K562 (cell line): ENCODE data around the gene CCR6. TPM values are rescaled to one million over a fixed set of nuclear protein-coding genes. Genes with fewer than 3 reads are reported as not detected.

Experiments used
- POLR3G ChIP-seq: IDR thresholded peaks from 2 replicates; pipeline ENCODE4 v1.6.1; 2011; ENCODE audit not compliant: insufficient read length, insufficient replicate concordance; ENCODE audit errors: extremely low read depth
- ZNF324 ChIP-seq: fragments of 250-450 bp; sonication (Bioruptor Pico); IDR thresholded peaks from 2 replicates; pipeline ENCODE4 v1.4.0; 2020; ENCODE audit warnings: mild to moderate bottlenecking
- ZNF551 ChIP-seq: fragments of 250-450 bp; sonication (Bioruptor Pico); IDR thresholded peaks from 2 replicates; pipeline ENCODE4 v1.5.0; 2021; ENCODE audit warnings: mild to moderate bottlenecking, moderate library complexity
- ZNF644 ChIP-seq: fragments of 200-800 bp; sonication (Bioruptor generic); IDR thresholded peaks from 2 replicates; pipeline ENCODE4 v1.6.1; 2016; ENCODE audit warnings: low read depth, missing genetic modification characterization, missing compliant biosample characterization
- polyA plus RNA-seq, 8 experiments: library from polyadenylated mRNA; depleted of rRNA in 4 of 8; stranded (reverse) in 5 of 8; unstranded in 3 of 8; fragments of >200 nt; fragmentation: Nextera tagmentation in 2 of 8; fragmentation: Illumina TruSeq in 1 of 8; extraction: Ambion mirVana in 2 of 8; extraction: Trizol in 1 of 8; gene quantifications; 2 replicates each; pipeline versions ENCODE4 v1.2.1 to v1.2.3, GENCODE V29; 2011 to 2014; ENCODE audit warnings: inconsistent platforms in 1 of 8, missing spikeins in 1 of 8
- total RNA-seq, 7 experiments: library from RNA; depleted of rRNA in 6 of 7; stranded (reverse); fragments of >200 nt in 6 of 7; fragmentation: Illumina TruSeq in 2 of 7; extraction: Trizol in 2 of 7; gene quantifications; 2 replicates each; pipeline versions ENCODE4 v1.2.1 to v1.2.3, GENCODE V29; 2011 to 2021; ENCODE audit warnings: low replicate concordance in 1 of 7
- TF ChIP-seq, protein P1 (sequence below): sonication (generic); formaldehyde crosslinking; IDR thresholded peaks from 2 replicates; pipeline ENCODE4 v1.8.0; 2022; ENCODE audit warnings: mild to moderate bottlenecking, low read depth, missing genetic modification reagents
- TF ChIP-seq, protein P2 (sequence below), 2 experiments: fragments of 450-650 bp; IDR thresholded peaks; 2 replicates each; pipeline ENCODE4 v1.6.1; 2016; ENCODE audit warnings: mild to moderate bottlenecking in 2 of 2, borderline replicate concordance in 1 of 2, low read depth in 1 of 2, moderate library complexity in 1 of 2
- TF ChIP-seq, protein P3 (sequence below), 3 experiments: IDR thresholded peaks in 2 of 3; conservative IDR thresholded peaks in 1 of 3; 2 replicates each; pipeline ENCODE4 v1.5.1; 2011 to 2012; ENCODE audit warnings: low read length in 3 of 3, mild to moderate bottlenecking in 3 of 3, control low read depth in 2 of 3, improper control_type of control experiment in 1 of 3, inconsistent platforms in 1 of 3, low read depth in 1 of 3, mixed read lengths in 1 of 3, moderate library complexity in 1 of 3; ENCODE audit not compliant: insufficient read depth in 2 of 3

Gene CCR6
- total and polyA plus RNA-seq, 9 of the 15 experiments (the other 6 are each of a cell fraction or from before 2014, with no cell fraction given) = not detected

GRCh38 chr6:167119670-167120582 lies 3.0 kb upstream of the CCR6 start (continued):
- TF ChIP-seq, protein P1, sequence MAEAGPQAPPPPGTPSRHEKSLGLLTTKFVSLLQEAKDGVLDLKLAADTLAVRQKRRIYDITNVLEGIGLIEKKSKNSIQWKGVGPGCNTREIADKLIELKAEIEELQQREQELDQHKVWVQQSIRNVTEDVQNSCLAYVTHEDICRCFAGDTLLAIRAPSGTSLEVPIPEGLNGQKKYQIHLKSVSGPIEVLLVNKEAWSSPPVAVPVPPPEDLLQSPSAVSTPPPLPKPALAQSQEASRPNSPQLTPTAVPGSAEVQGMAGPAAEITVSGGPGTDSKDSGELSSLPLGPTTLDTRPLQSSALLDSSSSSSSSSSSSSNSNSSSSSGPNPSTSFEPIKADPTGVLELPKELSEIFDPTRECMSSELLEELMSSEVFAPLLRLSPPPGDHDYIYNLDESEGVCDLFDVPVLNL (CRISPR knock-in tag) = no peak
- TF ChIP-seq ZNF551 (no peak), ZNF644 (tag) (no peak), POLR3G (no peak), ZNF324 (CRISPR knock-in tag) (no peak)
- TF ChIP-seq, protein P2, sequence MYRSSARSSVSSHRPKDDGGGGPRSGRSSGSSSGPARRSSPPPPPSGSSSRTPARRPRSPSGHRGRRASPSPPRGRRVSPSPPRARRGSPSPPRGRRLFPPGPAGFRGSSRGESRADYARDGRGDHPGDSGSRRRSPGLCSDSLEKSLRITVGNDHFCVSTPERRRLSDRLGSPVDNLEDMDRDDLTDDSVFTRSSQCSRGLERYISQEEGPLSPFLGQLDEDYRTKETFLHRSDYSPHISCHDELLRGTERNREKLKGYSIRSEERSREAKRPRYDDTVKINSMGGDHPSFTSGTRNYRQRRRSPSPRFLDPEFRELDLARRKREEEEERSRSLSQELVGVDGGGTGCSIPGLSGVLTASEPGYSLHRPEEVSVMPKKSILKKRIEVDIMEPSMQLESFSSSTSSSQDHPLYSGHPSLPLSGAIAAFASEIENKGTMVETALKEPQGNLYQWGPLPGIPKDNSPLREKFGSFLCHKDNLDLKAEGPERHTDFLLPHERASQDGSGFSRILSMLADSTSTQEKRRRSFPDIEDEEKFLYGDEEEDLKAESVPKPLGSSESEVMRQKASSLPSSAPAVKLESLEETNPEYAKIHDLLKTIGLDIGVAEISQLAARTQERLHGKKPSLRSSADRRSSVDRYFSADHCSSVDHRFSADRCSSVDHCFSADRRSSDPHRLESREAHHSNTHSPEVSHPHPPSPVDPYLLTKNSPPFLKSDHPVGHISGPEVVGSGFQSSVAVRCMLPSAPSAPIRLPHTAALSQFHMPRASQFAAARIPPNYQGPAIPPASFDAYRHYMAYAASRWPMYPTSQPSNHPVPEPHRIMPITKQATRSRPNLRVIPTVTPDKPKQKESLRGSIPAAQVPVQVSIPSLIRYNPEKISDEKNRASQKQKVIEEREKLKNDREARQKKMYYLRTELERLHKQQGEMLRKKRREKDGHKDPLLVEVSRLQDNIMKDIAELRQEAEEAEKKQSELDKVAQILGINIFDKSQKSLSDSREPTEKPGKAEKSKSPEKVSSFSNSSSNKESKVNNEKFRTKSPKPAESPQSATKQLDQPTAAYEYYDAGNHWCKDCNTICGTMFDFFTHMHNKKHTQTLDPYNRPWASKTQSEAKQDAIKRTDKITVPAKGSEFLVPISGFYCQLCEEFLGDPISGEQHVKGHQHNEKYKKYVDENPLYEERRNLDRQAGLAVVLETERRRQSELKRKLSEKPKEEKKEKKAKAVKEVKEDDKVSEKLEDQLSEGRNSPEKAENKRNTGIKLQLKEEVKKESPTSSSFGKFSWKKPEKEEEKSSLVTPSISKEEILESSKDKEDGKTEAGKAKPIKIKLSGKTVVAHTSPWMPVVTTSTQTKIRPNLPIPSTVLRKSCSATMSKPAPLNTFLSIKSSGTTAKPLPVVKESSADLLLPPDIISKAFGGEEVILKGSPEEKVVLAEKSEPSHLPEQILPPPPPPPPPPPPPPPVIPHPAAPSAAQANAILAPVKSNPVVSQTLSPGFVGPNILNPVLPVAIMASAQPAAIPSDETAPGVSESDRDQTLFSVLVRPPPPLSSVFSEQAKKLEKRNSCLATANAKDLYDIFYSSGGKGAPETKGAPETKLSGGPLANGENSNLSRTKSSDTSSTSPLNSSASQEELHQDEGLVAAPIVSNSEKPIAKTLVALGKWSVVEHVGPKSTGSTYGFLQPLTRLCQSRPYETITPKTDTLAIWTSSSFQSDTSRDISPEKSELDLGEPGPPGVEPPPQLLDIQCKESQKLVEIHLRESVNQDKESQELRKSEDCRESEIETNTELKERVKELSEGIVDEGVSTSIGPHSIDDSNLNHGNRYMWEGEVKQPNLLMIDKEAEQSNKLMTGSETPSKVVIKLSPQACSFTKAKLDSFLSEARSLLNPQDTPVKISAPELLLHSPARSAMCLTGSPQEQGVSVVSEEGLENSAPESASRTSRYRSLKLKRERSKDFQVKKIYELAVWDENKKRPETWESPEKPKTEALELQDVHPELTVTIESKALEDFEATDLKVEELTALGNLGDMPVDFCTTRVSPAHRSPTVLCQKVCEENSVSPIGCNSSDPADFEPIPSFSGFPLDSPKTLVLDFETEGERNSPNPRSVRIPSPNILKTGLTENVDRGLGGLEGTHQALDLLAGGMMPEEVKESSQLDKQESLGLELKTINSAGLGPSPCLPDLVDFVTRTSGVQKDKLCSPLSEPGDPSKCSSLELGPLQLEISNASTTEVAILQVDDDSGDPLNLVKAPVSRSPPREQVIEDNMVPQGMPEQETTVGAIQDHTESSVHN (IDR thresholded peaks at IDR 0.05; ENCODE audit: borderline replicate concordance in 1 of 2, low read depth in 1 of 2) = no peak
- TF ChIP-seq, protein P3, sequence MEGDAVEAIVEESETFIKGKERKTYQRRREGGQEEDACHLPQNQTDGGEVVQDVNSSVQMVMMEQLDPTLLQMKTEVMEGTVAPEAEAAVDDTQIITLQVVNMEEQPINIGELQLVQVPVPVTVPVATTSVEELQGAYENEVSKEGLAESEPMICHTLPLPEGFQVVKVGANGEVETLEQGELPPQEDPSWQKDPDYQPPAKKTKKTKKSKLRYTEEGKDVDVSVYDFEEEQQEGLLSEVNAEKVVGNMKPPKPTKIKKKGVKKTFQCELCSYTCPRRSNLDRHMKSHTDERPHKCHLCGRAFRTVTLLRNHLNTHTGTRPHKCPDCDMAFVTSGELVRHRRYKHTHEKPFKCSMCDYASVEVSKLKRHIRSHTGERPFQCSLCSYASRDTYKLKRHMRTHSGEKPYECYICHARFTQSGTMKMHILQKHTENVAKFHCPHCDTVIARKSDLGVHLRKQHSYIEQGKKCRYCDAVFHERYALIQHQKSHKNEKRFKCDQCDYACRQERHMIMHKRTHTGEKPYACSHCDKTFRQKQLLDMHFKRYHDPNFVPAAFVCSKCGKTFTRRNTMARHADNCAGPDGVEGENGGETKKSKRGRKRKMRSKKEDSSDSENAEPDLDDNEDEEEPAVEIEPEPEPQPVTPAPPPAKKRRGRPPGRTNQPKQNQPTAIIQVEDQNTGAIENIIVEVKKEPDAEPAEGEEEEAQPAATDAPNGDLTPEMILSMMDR (IDR thresholded peaks at IDR 0.05 in 2 of 3, conservative IDR thresholded peaks at IDR 0.05 in 1 of 3; ENCODE audit: insufficient read depth in 2 of 3, low read depth in 1 of 3, low read length in 3 of 3) = peak; percentile 48 to 67 (median 49)
